CD14-positive monocyte (primary cell): Measurements from ENCODE around the gene ANKRD23. TPM values are rescaled to one million over a fixed set of nuclear protein-coding genes. Genes with fewer than 3 reads are reported as not detected.

Source experiments
- DNase-seq, 3 donors: peaks; one replicate each; pipeline ENCODE4 v3.0.0-alpha.2; 2011 to 2022
- H2AFZ ChIP-seq: 2 replicates; pipeline ENCODE4 v1.6.0; 2012; ENCODE audit warnings: mild to moderate bottlenecking, low read depth, low read length, inconsistent platforms; ENCODE audit not compliant: insufficient read depth, poor library complexity, severe bottlenecking
- H3K27ac ChIP-seq, 2 donors: 1 replicate in 1 of 2; 2 replicates in 1 of 2; pipeline ENCODE4 v1.5.1; 2012 to 2013; ENCODE audit warnings: low read length in 2 of 2, control low read depth in 1 of 2, inconsistent platforms in 1 of 2, low read depth in 1 of 2, mild to moderate bottlenecking in 1 of 2
- H3K27me3 ChIP-seq, 2 donors: one replicate each; pipeline versions ENCODE4 v1.6.0 to v1.6.1; 2011 to 2013; ENCODE audit warnings: low read length in 2 of 2; ENCODE audit not compliant: control insufficient read depth in 2 of 2, insufficient read depth in 2 of 2
- H3K36me3 ChIP-seq, 2 donors: replicated peaks in 1 of 2; 1 replicate in 1 of 2; 2 replicates in 1 of 2; pipeline versions ENCODE4 v1.5.1 to v1.6.1; 2012 to 2013; ENCODE audit warnings: low read length in 2 of 2, control low read depth in 1 of 2, inconsistent platforms in 1 of 2, mild to moderate bottlenecking in 1 of 2; ENCODE audit not compliant: insufficient read depth in 2 of 2, control insufficient read depth in 1 of 2
- H3K4me1 ChIP-seq, 2 donors: 1 replicate in 1 of 2; 2 replicates in 1 of 2; pipeline versions ENCODE4 v1.5.1 to v1.6.1; 2012 to 2013; ENCODE audit warnings: low read length in 2 of 2, control low read depth in 1 of 2, inconsistent platforms in 1 of 2, mild to moderate bottlenecking in 1 of 2, moderate library complexity in 1 of 2; ENCODE audit not compliant: insufficient read depth in 2 of 2, control insufficient read depth in 1 of 2
- H3K4me2 ChIP-seq: replicated peaks from 2 replicates; pipeline ENCODE3; 2012; ENCODE audit warnings: low read length, moderate library complexity, mild to moderate bottlenecking; ENCODE audit not compliant: poor library complexity, severe bottlenecking; ENCODE audit errors: extremely low read depth
- H3K4me3 ChIP-seq, 3 experiments: fragments of 200-600 bp in 1 of 3; sonication (generic) in 1 of 3; replicated peaks in 1 of 3; 1 replicate in 2 of 3; 2 replicates in 1 of 3; pipeline ENCODE4 v1.5.1; 2011 to 2013; ENCODE audit warnings: low read length in 3 of 3, mild to moderate bottlenecking in 3 of 3, control low read depth in 2 of 3, low read depth in 2 of 3, inconsistent platforms in 1 of 3, moderate library complexity in 1 of 3
- H3K79me2 ChIP-seq: 2 replicates; pipeline ENCODE4 v1.6.0; 2012; ENCODE audit warnings: mild to moderate bottlenecking, control low read depth, inconsistent platforms, low read length, moderate library complexity; ENCODE audit not compliant: insufficient read depth
- H3K9ac ChIP-seq: 2 replicates; pipeline ENCODE4 v1.6.0; 2017; ENCODE audit warnings: low read length, mild to moderate bottlenecking; ENCODE audit not compliant: insufficient read depth, poor library complexity, severe bottlenecking
- H3K9me3 ChIP-seq, 2 donors: replicated peaks in 1 of 2; 1 replicate in 1 of 2; 2 replicates in 1 of 2; pipeline versions ENCODE4 v1.5.1 to v1.6.1; 2012 to 2013; ENCODE audit warnings: low read length in 2 of 2, control low read depth in 1 of 2; ENCODE audit not compliant: control insufficient read depth in 1 of 2, insufficient read depth in 1 of 2
- H4K20me1 ChIP-seq: 2 replicates; pipeline ENCODE4 v1.6.0; 2012; ENCODE audit warnings: mild to moderate bottlenecking, low read length, control low read depth, moderate library complexity; ENCODE audit not compliant: insufficient read depth
- H3K27ac Mint-ChIP-seq, 7 donors: one replicate each; pipeline ENCODE4 v1.8.0; 2020; ENCODE audit warnings: mild to moderate bottlenecking in 7 of 7, mixed read lengths in 7 of 7, moderate library complexity in 6 of 7, inconsistent platforms in 2 of 7
- H3K27me3 Mint-ChIP-seq, 3 donors: one replicate each; pipeline ENCODE4 v1.8.0; 2021 to 2022; ENCODE audit warnings: low read depth in 3 of 3, mild to moderate bottlenecking in 3 of 3, mixed read lengths in 3 of 3, moderate library complexity in 3 of 3, inconsistent platforms in 1 of 3
- H3K36me3 Mint-ChIP-seq, 2 donors: one replicate each; pipeline ENCODE4 v1.8.0; 2020; ENCODE audit warnings: mixed read lengths in 2 of 2, inconsistent platforms in 1 of 2, mild to moderate bottlenecking in 1 of 2
- H3K4me1 Mint-ChIP-seq: one replicate; pipeline ENCODE4 v1.8.0; 2020; ENCODE audit warnings: mild to moderate bottlenecking, mixed read lengths
- H3K4me3 Mint-ChIP-seq, 2 donors: one replicate each; pipeline ENCODE4 v1.8.0; 2020; ENCODE audit warnings: mild to moderate bottlenecking in 2 of 2, mixed read lengths in 2 of 2, moderate library complexity in 1 of 2
- H3K9me3 Mint-ChIP-seq, 7 donors: one replicate each; pipeline ENCODE4 v1.8.0; 2020 to 2022; ENCODE audit warnings: mixed read lengths in 7 of 7, mild to moderate bottlenecking in 6 of 7, moderate library complexity in 6 of 7, inconsistent platforms in 2 of 7
- CTCF ChIP-seq: fragments of 200-600 bp; IDR thresholded peaks from one replicate; pipeline ENCODE4 v1.8.0; 2022; ENCODE audit warnings: antibody characterized with exemption, mild to moderate bottlenecking
- WGBS: methylation state at CpG from one replicate; pipeline ENCODE4 v1.1.5; 2013; ENCODE audit warnings: missing lambda C conversion rate; ENCODE audit not compliant: insufficient coverage; 5-methylcytosine and 5-hydroxymethylcytosine counted together
- intact Hi-C, 2 donors: fragments of 100-400 bp; cut with micrococcal nuclease; formaldehyde crosslinking; loops; one replicate each; pipeline versions ENCODE4 v1.15.0 to v1.15.1; 2023
- polyA plus RNA-seq, 3 donors: library from polyadenylated mRNA; depleted of rRNA in 1 of 3; unstranded in 2 of 3; stranded (reverse) in 1 of 3; fragments of 300-500 nt in 2 of 3; fragments of >200 nt in 1 of 3; fragmentation: Illumina TruSeq in 2 of 3; gene quantifications; 1 replicate in 2 of 3; 2 replicates in 1 of 3; pipeline ENCODE4 v1.2.3, GENCODE V29; 2012 to 2021

The ANKRD23 gene
- polyA plus RNA-seq, 3 donors, result 1.4 TPM; not detected in 2

DNA sequence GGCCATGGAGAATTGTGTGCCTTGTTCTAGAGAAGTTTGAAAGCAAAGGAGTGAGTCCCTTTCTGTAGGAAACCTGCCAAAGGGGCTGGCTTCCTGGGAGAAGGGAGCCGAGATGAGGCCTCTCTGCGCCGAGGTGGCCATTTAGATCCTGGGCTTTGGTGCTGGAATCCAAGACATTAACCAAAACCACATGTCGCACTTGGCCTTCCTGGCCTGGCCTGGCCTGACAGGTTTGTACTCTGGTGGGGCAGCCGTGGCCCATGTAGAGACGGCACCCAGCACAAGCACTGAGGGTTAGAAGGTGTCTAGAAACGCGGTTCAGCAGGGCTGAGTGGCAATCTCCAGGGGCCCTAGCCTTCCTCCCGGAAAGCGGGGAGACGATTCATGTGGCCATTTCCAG is 20.6 kb downstream of the ANKRD23 start:
- no peak overlapping the region for H3K4me3 Mint-ChIP-seq
- no peak overlapping the region for H3K27ac Mint-ChIP-seq
- intact Hi-C loops, result no loop called here
- Histone ChIP-seq H3K4me1 (peaks cover 5 to 12% of the 10 kb centered on the region in 2 donors), H3K4me2 (no peak overlapping the region), H3K36me3 (peaks cover 42 to 75% of the 10 kb centered on the region in 2 donors), H3K4me3 (no peak overlapping the region), H3K27me3 (no peaks in the 10 kb centered on the region), H3K9ac (no peak overlapping the region), H2AFZ (no peak overlapping the region), H3K9me3 (no peaks in the 10 kb centered on the region), H4K20me1 (peaks cover 63% of the 10 kb centered on the region), H3K27ac (no peak overlapping the region), H3K79me2 (peaks cover 15% of the 10 kb centered on the region)
- over 99% methylated on average over 11 of the region's 11 CpGs for WGBS
- H3K36me3 Mint-ChIP-seq, result peaks cover 65 to 77% of the 10 kb centered on the region in 2 donors
- peaks cover 31% of the 10 kb centered on the region for H3K4me1 Mint-ChIP-seq
- no peak for TF ChIP-seq CTCF
- H3K27me3 Mint-ChIP-seq, result peaks cover 0 to 8% (median 2%) of the 10 kb centered on the region in 3 donors
- H3K9me3 Mint-ChIP-seq, result no peaks in the 10 kb centered on the region
- DNase-seq, result no peak

DNA sequence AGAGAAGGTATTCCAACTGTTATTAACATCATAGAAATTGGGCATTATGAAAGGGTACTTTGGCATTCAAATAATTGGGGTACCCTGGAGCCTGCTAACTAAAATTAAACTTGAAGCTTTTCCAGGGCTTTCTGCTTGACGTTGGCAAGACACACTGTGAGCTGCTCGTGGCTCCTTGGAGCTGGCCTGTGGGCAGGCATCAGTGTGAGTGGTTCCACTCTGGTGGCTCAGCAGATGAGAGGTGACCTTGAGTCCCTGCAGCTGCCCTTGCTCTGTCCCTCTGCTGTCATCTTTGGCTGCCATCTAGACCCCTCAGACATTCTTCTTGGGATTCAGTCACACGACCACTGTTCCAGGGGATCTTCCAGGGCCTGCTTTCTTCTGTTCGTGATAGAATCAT is 21.0 kb downstream of the ANKRD23 start:
- Mint-ChIP-seq H3K27me3 (peaks cover 2 to 10% (median 3%) of the 10 kb centered on the region in 3 donors), H3K4me1 (peaks cover 35% of the 10 kb centered on the region), H3K4me3 (no peak overlapping the region), H3K27ac (peak overlapping the region in 2 of 7 donors; percentile 3 to 10), H3K36me3 (peaks cover 65 to 73% of the 10 kb centered on the region in 2 donors), H3K9me3 (no peaks in the 10 kb centered on the region)
- Histone ChIP-seq H2AFZ (no peak overlapping the region), H3K9ac (no peak overlapping the region), H4K20me1 (peaks cover 67% of the 10 kb centered on the region), H3K4me1 (peaks cover 9 to 16% of the 10 kb centered on the region in 2 donors), H3K4me2 (no peak overlapping the region), H3K36me3 (peaks cover 38 to 71% of the 10 kb centered on the region in 2 donors), H3K9me3 (no peaks in the 10 kb centered on the region), H3K27ac (no peak overlapping the region), H3K27me3 (no peaks in the 10 kb centered on the region), H3K79me2 (peaks cover 19% of the 10 kb centered on the region), H3K4me3 (no peak overlapping the region)
- no peak for TF ChIP-seq CTCF
- intact Hi-C loops, result no loop called here
- no peak for DNase-seq
- WGBS, result 98% methylated on average over 4 of the region's 4 CpGs
